Suprapubic skin (tissue), 3 donors: Measurements from ENCODE around the gene NHLH1.

Source experiments
- CTCF ChIP-seq, 2 donors: fragments of 200-600 bp in 1 of 2; fragments of 450-650 bp in 1 of 2; sonication (generic) in 1 of 2; IDR thresholded peaks; one replicate each; pipeline ENCODE4 v1.5.1; 2016 to 2019; ENCODE audit warnings: antibody characterized with exemption in 2 of 2, mild to moderate bottlenecking in 1 of 2, moderate library complexity in 1 of 2
- POLR2A ChIP-seq, 2 donors: fragments of 450-650 bp; IDR thresholded peaks; one replicate each; pipeline ENCODE4 v1.6.1; 2017; ENCODE audit warnings: antibody characterized with exemption in 2 of 2, mild to moderate bottlenecking in 2 of 2, moderate library complexity in 2 of 2

DNA sequence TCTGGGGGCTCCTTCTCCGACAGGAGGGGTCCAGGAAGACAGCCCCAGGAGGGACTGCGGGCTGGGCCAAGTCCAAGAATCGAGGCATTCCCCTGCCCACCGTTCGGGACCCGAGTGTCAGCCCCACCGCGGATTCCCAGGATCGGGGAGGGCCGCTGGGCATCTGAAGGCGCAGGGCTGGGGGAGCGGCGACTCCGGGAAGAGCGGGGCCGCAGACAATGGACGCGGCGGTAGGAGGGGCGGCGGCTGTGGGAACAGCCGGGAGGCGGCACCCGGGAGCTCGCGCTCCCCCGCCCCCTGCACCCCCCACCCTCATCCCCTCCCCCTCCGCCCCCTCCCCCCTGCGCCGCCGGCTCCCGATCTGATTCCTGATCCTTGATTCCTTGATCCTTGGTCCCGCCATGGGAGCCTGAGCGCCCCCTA is 33.4 kb downstream of the NHLH1 start, which contains the start of gene VANGL2:
- no peak for TF ChIP-seq CTCF (IDR thresholded peaks at IDR 0.05)
- no peak for TF ChIP-seq POLR2A (IDR thresholded peaks at IDR 0.05)
